Upper lobe of left lung (tissue), 4 donors: ENCODE data around the gene SLC5A8.

Experiments used
- EP300 ChIP-seq, 4 donors: sonication (generic); formaldehyde crosslinking; IDR thresholded peaks; one replicate each; pipeline ENCODE4 v1.5.1; 2017; ENCODE audit warnings: antibody characterized with exemption in 4 of 4, control low read depth in 2 of 4
- POLR2A ChIP-seq, 4 donors: fragments of 450-650 bp; IDR thresholded peaks; one replicate each; pipeline ENCODE4 v1.5.1; 2016 to 2017; ENCODE audit warnings: antibody characterized with exemption in 4 of 4, mild to moderate bottlenecking in 2 of 4
- TF ChIP-seq, protein P1 (sequence below), 6 experiments: fragments of 450-650 bp in 4 of 6; fragments of 200-600 bp in 2 of 6; sonication (generic) in 2 of 6; IDR thresholded peaks; one replicate each; pipeline ENCODE4 v1.5.1; 2016 to 2019; ENCODE audit warnings: antibody characterized with exemption in 6 of 6

DNA sequence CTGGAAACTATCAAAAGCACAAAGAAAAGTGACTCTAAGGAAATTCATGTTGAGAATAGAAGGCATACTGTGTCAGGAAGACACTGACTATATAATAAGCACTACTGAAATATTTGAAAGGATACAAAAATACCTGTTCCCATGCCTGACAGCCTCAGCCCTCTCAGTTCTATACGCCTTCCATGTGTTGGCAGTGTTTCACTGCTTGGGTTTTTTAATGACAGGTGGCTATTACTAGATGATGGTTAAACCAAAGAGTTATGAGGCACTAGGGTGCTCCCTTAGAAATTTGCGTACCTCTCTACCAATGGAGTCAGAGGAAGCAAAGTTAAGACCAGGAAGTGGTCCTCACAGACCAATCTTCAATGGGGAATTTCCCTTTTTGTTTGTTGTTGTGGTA lies 25.6 kb upstream of the SLC5A8 start:
- no peak for TF ChIP-seq POLR2A (IDR thresholded peaks at IDR 0.05)
- TF ChIP-seq, protein P1, sequence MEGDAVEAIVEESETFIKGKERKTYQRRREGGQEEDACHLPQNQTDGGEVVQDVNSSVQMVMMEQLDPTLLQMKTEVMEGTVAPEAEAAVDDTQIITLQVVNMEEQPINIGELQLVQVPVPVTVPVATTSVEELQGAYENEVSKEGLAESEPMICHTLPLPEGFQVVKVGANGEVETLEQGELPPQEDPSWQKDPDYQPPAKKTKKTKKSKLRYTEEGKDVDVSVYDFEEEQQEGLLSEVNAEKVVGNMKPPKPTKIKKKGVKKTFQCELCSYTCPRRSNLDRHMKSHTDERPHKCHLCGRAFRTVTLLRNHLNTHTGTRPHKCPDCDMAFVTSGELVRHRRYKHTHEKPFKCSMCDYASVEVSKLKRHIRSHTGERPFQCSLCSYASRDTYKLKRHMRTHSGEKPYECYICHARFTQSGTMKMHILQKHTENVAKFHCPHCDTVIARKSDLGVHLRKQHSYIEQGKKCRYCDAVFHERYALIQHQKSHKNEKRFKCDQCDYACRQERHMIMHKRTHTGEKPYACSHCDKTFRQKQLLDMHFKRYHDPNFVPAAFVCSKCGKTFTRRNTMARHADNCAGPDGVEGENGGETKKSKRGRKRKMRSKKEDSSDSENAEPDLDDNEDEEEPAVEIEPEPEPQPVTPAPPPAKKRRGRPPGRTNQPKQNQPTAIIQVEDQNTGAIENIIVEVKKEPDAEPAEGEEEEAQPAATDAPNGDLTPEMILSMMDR (IDR thresholded peaks at IDR 0.05): no peak
- TF ChIP-seq EP300 (IDR thresholded peaks at IDR 0.05): no peak
